ENCODE measurements around the gene WASHC2A.
"Not testable (repeated sequence)": the region's sequence is repeated elsewhere in the genome, so short reads cannot be mapped to it uniquely, and the experiment has no call there.

GRCh38 chr10:50132841-50133240, 65.1 kb downstream of the WASHC2A start:
- not testable (repeated sequence) for TF ChIP-seq CTCF (IDR thresholded peaks at IDR 0.05; ENCODE audit: insufficient read depth, low read length, poor library complexity, severe bottlenecking); EZH2phosphoT487 (conservative IDR thresholded peaks at IDR 0.05; ENCODE audit: low read length)
